Bronchial epithelial cell (primary cell): Measurements from ENCODE around the gene PPL. TPM values are rescaled to one million over a fixed set of nuclear protein-coding genes. Genes with fewer than 3 reads are reported as not detected.
"Not testable (repeated sequence)": the region's sequence is repeated elsewhere in the genome, so short reads cannot be mapped to it uniquely, and the experiment has no call there.

Experiments
- DNase-seq: peaks from one replicate; pipeline ENCODE4 v3.0.0-alpha.2; 2010; ENCODE audit warnings: low read depth
- FAIRE-seq: peaks from 2 replicates; lab custom pipeline; 2011; peaks lifted over from hg19 to GRCh38; lab: Jason Lieb, UNC
- H3K27me3 ChIP-seq: 2 replicates; pipeline ENCODE4 v1.5.1; 2011; ENCODE audit warnings: low read length; ENCODE audit not compliant: control insufficient read depth, insufficient read depth
- H3K36me3 ChIP-seq: 2 replicates; pipeline ENCODE4 v1.5.1; 2011; ENCODE audit warnings: low read length; ENCODE audit not compliant: control insufficient read depth, insufficient read depth
- H3K4me3 ChIP-seq: 2 replicates; pipeline ENCODE4 v1.5.1; 2011; ENCODE audit warnings: mild to moderate bottlenecking, low read depth, low read length, control low read depth
- CTCF ChIP-seq: IDR thresholded peaks from 2 replicates; pipeline ENCODE4 v1.5.1; 2011; ENCODE audit warnings: mild to moderate bottlenecking, moderate library complexity, low read length, control low read depth, inconsistent platforms; ENCODE audit not compliant: insufficient read depth, severe bottlenecking
- total RNA-seq: library from RNA; depleted of rRNA; stranded (reverse); fragments of >200 nt; gene quantifications from 2 replicates; pipeline ENCODE4 v1.2.1, GENCODE V29; 2014

Gene PPL
- total RNA-seq, 1 donor from 2014 or later, result 184 TPM

- Histone ChIP-seq H3K27me3 (no peaks in the 10 kb centered on the region), H3K4me3 (no peak overlapping the region), H3K36me3 (peaks cover 62% of the 10 kb centered on the region)
- TF ChIP-seq CTCF, result no peak
- FAIRE-seq (no peak), DNase-seq (no peak)
Observed at GRCh38 chr16:4900036-4900435, 36.9 kb downstream of the PPL start.

GRCh38 chr16:4899474-4899846 is 37.5 kb downstream of the PPL start:
- DNase-seq (no peak), FAIRE-seq (no peak)
- TF ChIP-seq CTCF, result no peak
- Histone ChIP-seq H3K4me3 (no peak overlapping the region), H3K36me3 (peaks cover 64% of the 10 kb centered on the region), H3K27me3 (no peaks in the 10 kb centered on the region)

- FAIRE-seq, result no peak
- no peaks in the 10 kb centered on the region for H3K27me3 ChIP-seq
- no peak overlapping the region for H3K4me3 ChIP-seq
- no peak for DNase-seq
- peaks cover 65% of the 10 kb centered on the region for H3K36me3 ChIP-seq
- no peak for TF ChIP-seq CTCF
Observed at GRCh38 chr16:4898811-4899473, 38.0 kb downstream of the PPL start.

- H3K36me3 ChIP-seq, result peaks cover 66% of the 10 kb centered on the region
- H3K27me3 ChIP-seq, result no peaks in the 10 kb centered on the region
- DNase-seq (no peak), FAIRE-seq (no peak)
- TF ChIP-seq CTCF, result no peak
- H3K4me3 ChIP-seq, result no peak overlapping the region
Observed at GRCh38 chr16:4897328-4897727, 39.6 kb downstream of the PPL start.

- peaks cover 67% of the 10 kb centered on the region for H3K36me3 ChIP-seq
- not testable (repeated sequence) for DNase-seq, H3K27me3 ChIP-seq, H3K4me3 ChIP-seq, FAIRE-seq
Observed at GRCh38 chr16:4896761-4897160, 40.2 kb downstream of the PPL start.

- Histone ChIP-seq H3K4me3 (no peak overlapping the region), H3K36me3 (peaks cover 73% of the 10 kb centered on the region), H3K27me3 (no peaks in the 10 kb centered on the region)
- no peak for TF ChIP-seq CTCF
- no peak for FAIRE-seq
- DNase-seq, result no peak
Observed at GRCh38 chr16:4895366-4895765, 41.6 kb downstream of the PPL start.
